Stimulated activated CD4-positive, alpha-beta T cell treated with anti-CD3 and anti-CD28 coated beads, Interleukin-12 subunit alpha, Interleukin-12 subunit beta, amount 100 ng/mL, for 48 hours (primary cell): Measurements from ENCODE around the gene AKAP8.
"Not testable (repeated sequence)": the region's sequence is repeated elsewhere in the genome, so short reads cannot be mapped to it uniquely, and the experiment has no call there.

Experiments used
- DNase-seq, 3 donors: peaks; one replicate each; pipeline ENCODE4 v3.0.0-alpha.2; 2020; ENCODE audit warnings: low read depth in 2 of 3, low spot score in 1 of 3

Gene AKAP8

GRCh38 chr19:15379083-15379998 is at the start of gene AKAP8:
Gene AKAP8 (minus strand): TSS chr19:15379787. CDS start chr19:15379731, 56 bp downstream.
- DNase-seq: peak; percentile 94 to 97 (median 96)

GRCh38 chr19:15427991-15428471 is 48.4 kb upstream of the AKAP8 start:
- no peak for DNase-seq

GRCh38 chr19:15427350-15427700 is 47.7 kb upstream of the AKAP8 start:
- no peak for DNase-seq

- DNase-seq: no peak
Measured at GRCh38 chr19:15426485-15427349, 47.1 kb upstream of the AKAP8 start.

- no peak for DNase-seq
Measured at GRCh38 chr19:15425321-15425950, 45.8 kb upstream of the AKAP8 start.

- DNase-seq: no peak
Measured at GRCh38 chr19:15424692-15425272, 45.2 kb upstream of the AKAP8 start.

GRCh38 chr19:15424121-15424520 is 44.5 kb upstream of the AKAP8 start:
- no peak for DNase-seq

- no peak for DNase-seq
Measured at GRCh38 chr19:15423130-15423529, 43.5 kb upstream of the AKAP8 start.

- DNase-seq: no peak
Measured at GRCh38 chr19:15422296-15423075, 42.9 kb upstream of the AKAP8 start.

GRCh38 chr19:15421721-15422260 is 42.2 kb upstream of the AKAP8 start:
- DNase-seq: no peak

- no peak for DNase-seq
Measured at GRCh38 chr19:15421136-15421695, 41.6 kb upstream of the AKAP8 start.

- no peak for DNase-seq
Measured at GRCh38 chr19:15419413-15420025, 39.9 kb upstream of the AKAP8 start.

GRCh38 chr19:15418579-15419412 is 39.2 kb upstream of the AKAP8 start, which contains the start of gene AKAP8L:
Gene AKAP8L (minus strand): TSS chr19:15418988. CDS start chr19:15418923, 65 bp downstream.
- DNase-seq: peak; percentile 97 to 99 (median 97)

- no peak for DNase-seq
Measured at GRCh38 chr19:15418231-15418578, 38.6 kb upstream of the AKAP8 start.

GRCh38 chr19:15417699-15418098 is 38.1 kb upstream of the AKAP8 start:
- no peak for DNase-seq

GRCh38 chr19:15412832-15413231 is 33.2 kb upstream of the AKAP8 start:
- DNase-seq: no peak

GRCh38 chr19:15411351-15411750 is 31.8 kb upstream of the AKAP8 start:
- not testable (repeated sequence) for DNase-seq

GRCh38 chr19:15404780-15405211 is 25.2 kb upstream of the AKAP8 start:
- DNase-seq: no peak
